Prostate gland (tissue), 2 donors: ENCODE results near the gene ATP10D. TPM values are rescaled to one million over a fixed set of nuclear protein-coding genes. Genes with fewer than 3 reads are reported as not detected.
A peak's percentile ranks its signal among the peaks of the same experiment; 100 is the strongest.

Experiments used
- DNase-seq: peaks from one replicate; pipeline ENCODE4 v3.0.0-alpha.2; 2019; ENCODE audit warnings: low spot score
- H3K27ac ChIP-seq, 2 donors: fragments of 200-600 bp; sonication (generic); 2 replicates each; pipeline ENCODE4 v1.5.1; 2017 to 2019
- H3K27me3 ChIP-seq: fragments of 200-600 bp; sonication (generic); replicated peaks from 2 replicates; pipeline ENCODE4 v1.5.1; 2019; ENCODE audit not compliant: insufficient read depth
- H3K36me3 ChIP-seq, 2 donors: fragments of 200-600 bp; sonication (generic); 1 replicate in 1 of 2; 2 replicates in 1 of 2; pipeline versions ENCODE4 v1.5.1 to v1.8.1; 2017 to 2019
- H3K4me1 ChIP-seq: fragments of 200-600 bp; sonication (generic); replicated peaks from 2 replicates; pipeline ENCODE4 v1.5.1; 2019
- H3K4me3 ChIP-seq, 2 donors: fragments of 200-600 bp; sonication (generic); 2 replicates each; pipeline ENCODE4 v1.5.1; 2017 to 2019
- H3K9me3 ChIP-seq: fragments of 200-600 bp; sonication (generic); 2 replicates; pipeline ENCODE4 v1.5.1; 2017
- POLR2A ChIP-seq: fragments of 450-650 bp; IDR thresholded peaks from one replicate; pipeline ENCODE4 v1.6.1; 2016; ENCODE audit warnings: antibody characterized with exemption, mild to moderate bottlenecking
- POLR2AphosphoS5 ChIP-seq: sonication (generic); formaldehyde crosslinking; IDR thresholded peaks from one replicate; pipeline ENCODE4 v1.6.1; 2017; ENCODE audit warnings: antibody characterized with exemption
- WGBS: methylation state at CpG from one replicate; pipeline ENCODE4 v1.1.5; 2018; 5-methylcytosine and 5-hydroxymethylcytosine counted together
- intact Hi-C: fragments of 100-400 bp; cut with DNase I; formaldehyde crosslinking; loops from one replicate; pipeline ENCODE4 v1.14.2; 2022
- total RNA-seq, 2 donors: library from RNA; depleted of rRNA; stranded (reverse); fragments of >200 nt; gene quantifications; one replicate each; pipeline ENCODE4 v1.1.0, GENCODE V29; 2016
- TF ChIP-seq, protein P1 (sequence below), 4 experiments: fragments of 200-600 bp in 2 of 4; fragments of 450-650 bp in 2 of 4; sonication (generic) in 2 of 4; IDR thresholded peaks; 1 replicate in 3 of 4; 2 replicates in 1 of 4; pipeline ENCODE4 v1.5.1; 2016 to 2019; ENCODE audit warnings: antibody characterized with exemption in 4 of 4, mild to moderate bottlenecking in 2 of 4, moderate library complexity in 2 of 4

Gene ATP10D
- total RNA-seq, 2 donors from 2014 or later: 10.9 to 17.0 TPM

DNA sequence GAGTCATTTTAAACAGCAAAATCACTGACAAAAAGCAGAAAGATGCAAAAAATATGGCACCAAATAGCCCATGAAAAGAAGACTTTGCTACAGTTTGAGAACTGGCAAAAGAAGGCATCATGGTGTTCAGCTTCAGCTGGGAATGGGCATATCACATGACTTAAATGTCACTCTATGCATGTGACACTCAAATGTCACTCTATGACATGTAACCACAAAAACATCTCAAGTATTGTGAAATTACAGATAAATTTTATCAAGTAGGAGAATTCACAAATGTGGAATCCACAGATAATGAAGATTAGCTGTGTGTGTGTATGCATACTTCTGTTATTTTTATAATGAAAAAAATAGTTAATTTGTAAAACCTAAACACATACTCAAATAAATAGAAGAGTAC is 81.9 kb downstream of the ATP10D start:
- H3K36me3 ChIP-seq: peaks cover 0 to 3% of the 10 kb centered on the region in 2 donors
- intact Hi-C loops: no loop called here
- DNase-seq: no peak

DNA sequence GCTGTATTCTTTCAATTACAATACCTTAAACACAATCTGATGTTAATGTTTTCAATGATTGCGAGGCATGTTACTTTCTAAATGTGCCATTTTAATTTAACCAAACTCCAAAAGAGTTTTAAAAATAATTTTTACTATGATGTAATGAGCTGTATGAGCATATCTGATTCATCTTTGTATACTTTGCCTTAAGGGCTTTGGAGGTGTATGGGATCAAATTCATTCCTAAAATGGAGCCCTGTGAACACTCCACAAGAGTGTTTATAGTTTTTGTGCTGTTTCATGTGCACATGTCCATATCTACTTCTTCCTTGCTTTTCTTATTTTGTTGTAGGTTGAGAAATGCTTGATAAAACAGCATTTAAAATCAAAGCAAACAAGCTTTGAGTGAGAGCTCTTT is 82.4 kb downstream of the ATP10D start:
- H3K27ac ChIP-seq: no peak overlapping the region
- H3K36me3 ChIP-seq: peaks cover 0 to 3% of the 10 kb centered on the region in 2 donors
- H3K27me3 ChIP-seq: no peaks in the 10 kb centered on the region
- H3K4me1 ChIP-seq: no peaks in the 10 kb centered on the region
- 93% methylated on average over 1 of the region's 1 CpG for WGBS
- no peak for DNase-seq
- no peaks in the 10 kb centered on the region for H3K9me3 ChIP-seq
- H3K4me3 ChIP-seq: no peak overlapping the region
- intact Hi-C loops: no loop called here
- TF ChIP-seq POLR2AphosphoS5: no peak

More for the DNA sequence above, 81.9 kb downstream of the ATP10D start:
- TF ChIP-seq POLR2AphosphoS5 (no peak), POLR2A (no peak)
- TF ChIP-seq, protein P1, sequence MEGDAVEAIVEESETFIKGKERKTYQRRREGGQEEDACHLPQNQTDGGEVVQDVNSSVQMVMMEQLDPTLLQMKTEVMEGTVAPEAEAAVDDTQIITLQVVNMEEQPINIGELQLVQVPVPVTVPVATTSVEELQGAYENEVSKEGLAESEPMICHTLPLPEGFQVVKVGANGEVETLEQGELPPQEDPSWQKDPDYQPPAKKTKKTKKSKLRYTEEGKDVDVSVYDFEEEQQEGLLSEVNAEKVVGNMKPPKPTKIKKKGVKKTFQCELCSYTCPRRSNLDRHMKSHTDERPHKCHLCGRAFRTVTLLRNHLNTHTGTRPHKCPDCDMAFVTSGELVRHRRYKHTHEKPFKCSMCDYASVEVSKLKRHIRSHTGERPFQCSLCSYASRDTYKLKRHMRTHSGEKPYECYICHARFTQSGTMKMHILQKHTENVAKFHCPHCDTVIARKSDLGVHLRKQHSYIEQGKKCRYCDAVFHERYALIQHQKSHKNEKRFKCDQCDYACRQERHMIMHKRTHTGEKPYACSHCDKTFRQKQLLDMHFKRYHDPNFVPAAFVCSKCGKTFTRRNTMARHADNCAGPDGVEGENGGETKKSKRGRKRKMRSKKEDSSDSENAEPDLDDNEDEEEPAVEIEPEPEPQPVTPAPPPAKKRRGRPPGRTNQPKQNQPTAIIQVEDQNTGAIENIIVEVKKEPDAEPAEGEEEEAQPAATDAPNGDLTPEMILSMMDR (IDR thresholded peaks at IDR 0.05): no peak
- no peaks in the 10 kb centered on the region for H3K9me3 ChIP-seq
- no peaks in the 10 kb centered on the region for H3K27me3 ChIP-seq
- H3K4me1 ChIP-seq: no peaks in the 10 kb centered on the region
- no peak overlapping the region for H3K27ac ChIP-seq
- H3K4me3 ChIP-seq: no peak overlapping the region

DNA sequence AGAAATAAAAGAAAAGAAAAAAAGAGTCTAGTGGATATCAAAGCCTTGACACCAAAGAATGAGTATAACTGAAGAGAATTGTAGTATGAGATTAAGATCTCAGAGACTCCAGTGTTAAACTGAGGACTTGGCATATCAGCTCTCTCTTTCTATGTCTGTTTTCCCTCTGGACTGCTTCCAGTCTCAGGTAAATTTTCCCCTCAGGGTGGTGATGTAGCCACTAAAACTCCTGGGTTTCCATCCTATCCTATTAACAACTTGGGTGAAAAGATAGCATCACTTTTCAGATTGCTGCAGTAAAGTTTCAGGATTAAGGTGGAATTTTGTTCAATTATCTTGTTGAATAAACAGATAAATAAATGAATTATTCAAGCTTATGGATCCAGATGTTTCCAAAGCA is 85.7 kb downstream of the ATP10D start:
- no peaks in the 10 kb centered on the region for H3K27me3 ChIP-seq
- TF ChIP-seq POLR2A (no peak), POLR2AphosphoS5 (no peak)
- TF ChIP-seq, protein P1 (IDR thresholded peaks at IDR 0.05): no peak
- no peak for DNase-seq
- no peaks in the 10 kb centered on the region for H3K4me1 ChIP-seq
- peaks cover 0 to 3% of the 10 kb centered on the region in 2 donors for H3K36me3 ChIP-seq
- no peaks in the 10 kb centered on the region for H3K9me3 ChIP-seq
- H3K27ac ChIP-seq: no peak overlapping the region
- intact Hi-C loops: no loop called here
- no peak overlapping the region for H3K4me3 ChIP-seq

DNA sequence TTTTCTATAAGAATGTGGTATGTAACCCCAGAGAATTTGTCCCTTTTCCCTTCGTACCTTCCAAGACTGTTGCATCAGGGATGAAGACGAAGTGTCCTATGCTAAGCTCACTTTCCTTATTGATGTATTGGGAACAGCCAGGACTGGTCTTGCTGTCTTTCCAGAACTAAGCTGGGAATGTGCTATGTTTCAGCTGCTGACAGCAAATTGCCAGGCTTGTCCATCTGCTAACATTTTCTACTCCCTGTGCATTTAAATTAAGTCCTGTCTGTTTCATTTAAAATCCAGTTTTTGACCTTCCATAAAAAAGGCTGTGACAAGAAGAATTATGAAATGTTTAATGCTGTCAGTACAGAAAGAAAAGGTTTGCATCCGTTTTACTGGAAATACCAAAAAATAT is 87.9 kb downstream of the ATP10D start:
- Histone ChIP-seq H3K27ac (no peak overlapping the region), H3K4me3 (no peak overlapping the region), H3K36me3 (no peaks in the 10 kb centered on the region), H3K4me1 (no peaks in the 10 kb centered on the region), H3K27me3 (no peaks in the 10 kb centered on the region), H3K9me3 (no peaks in the 10 kb centered on the region)
- TF ChIP-seq POLR2A (no peak), POLR2AphosphoS5 (no peak)
- TF ChIP-seq, protein P1 (IDR thresholded peaks at IDR 0.05): no peak
- intact Hi-C loops: no loop called here
- DNase-seq: no peak
- WGBS: 62% methylated on average over 3 of the region's 3 CpGs

DNA sequence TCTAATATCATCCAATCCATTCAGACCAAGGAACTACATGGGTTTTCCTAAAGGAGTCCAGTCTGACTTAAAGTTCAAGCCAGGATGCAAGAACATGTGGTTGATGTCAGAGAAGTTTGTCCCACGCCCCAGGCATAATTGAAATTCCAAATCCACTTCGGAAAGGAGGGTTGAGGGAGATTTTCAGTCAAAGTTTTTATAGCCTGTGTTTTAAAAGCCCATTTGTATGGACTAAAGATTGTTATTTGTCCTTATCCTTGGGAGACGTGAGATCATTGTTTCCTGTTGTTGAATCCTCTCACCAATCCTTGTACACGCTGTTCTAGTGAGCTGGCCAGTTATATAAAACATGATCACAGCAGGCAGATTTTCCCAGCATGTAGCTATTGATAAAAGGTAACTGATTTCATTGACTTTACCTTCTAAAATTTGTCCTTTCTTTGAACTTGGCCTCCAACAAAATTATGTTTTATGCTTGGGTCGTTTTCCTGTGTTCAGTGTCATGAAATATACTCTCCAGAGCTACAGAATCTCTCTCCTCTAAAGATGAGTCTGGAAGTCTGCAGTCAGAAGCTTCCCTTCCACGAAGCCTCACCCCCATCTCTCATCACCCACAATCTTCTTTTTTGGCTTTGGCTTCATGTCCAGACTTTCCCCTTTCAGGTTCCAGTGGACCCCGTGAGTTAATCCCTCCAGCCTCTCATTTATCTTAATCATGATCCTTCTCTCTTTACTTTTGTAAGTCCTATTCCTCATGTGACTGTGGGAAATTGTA is 92.9 kb downstream of the ATP10D start:
- H3K36me3 ChIP-seq: peaks cover 0 to 4% of the 10 kb centered on the region in 2 donors
- H3K9me3 ChIP-seq: no peaks in the 10 kb centered on the region
- 46% methylated on average over 7 of the region's 7 CpGs for WGBS
- TF ChIP-seq, protein P1 (IDR thresholded peaks at IDR 0.05): no peak
- TF ChIP-seq POLR2AphosphoS5: peak; percentile 56
- TF ChIP-seq POLR2A: no peak
- no peaks in the 10 kb centered on the region for H3K4me1 ChIP-seq
- no peak overlapping the region for H3K4me3 ChIP-seq
- DNase-seq: no peak
- H3K27me3 ChIP-seq: no peaks in the 10 kb centered on the region
- intact Hi-C loops: no loop called here
- peak overlapping the region; percentile 61 to 66 for H3K27ac ChIP-seq
